Measurements from ENCODE around the gene ATR. TPM values are rescaled to one million over a fixed set of nuclear protein-coding genes. Genes with fewer than 3 reads are reported as not detected.

The ATR gene
- total and polyA plus RNA-seq, 2 of the 4 experiments (the other 2 are of a cell fraction) = 9.5 to 28.0 TPM

- Histone ChIP-seq H3K14ac (replicated peaks; ENCODE audit: low read depth, low read length) (no peak overlapping the region), H4K5ac (ENCODE audit: low read depth, low read length) (no peak overlapping the region; the same call in 1 of the 2 replicates), H3K27ac (ENCODE audit: insufficient read depth, low read length) (no peak overlapping the region), H2AK9ac (replicated peaks; ENCODE audit: low read depth, low read length, poor library complexity) (no peak overlapping the region), H3K9ac (ENCODE audit: low read depth, low read length) (no peak overlapping the region), H4K20me1 (ENCODE audit: insufficient read depth, low read length) (no peaks in the 10 kb centered on the region), H3K4me3 (ENCODE audit: insufficient read depth, low read depth, low read length) (no peak overlapping the region), H4K91ac (ENCODE audit: insufficient read depth, low read depth, low read length) (no peak overlapping the region), H2AFZ (replicated peaks; ENCODE audit: low read length, poor library complexity) (no peak overlapping the region), H3K4me1 (ENCODE audit: control insufficient read depth, insufficient read depth, low read length) (peaks cover 2% of the 10 kb centered on the region; the same call in 1 of the 2 replicates), H2AK5ac (ENCODE audit: low read depth, low read length) (no peak overlapping the region), H3K23ac (ENCODE audit: low read depth, low read length) (no peak overlapping the region), H4K8ac (ENCODE audit: low read depth in 2 of 2, low read length in 2 of 2) (no peak overlapping the region), H3K79me1 (ENCODE audit: low read depth in 1 of 2, low read length in 2 of 2) (0 out of 4 replicates have a peak, but pooled peaks cover 0 to 4% of the 10 kb centered on the region in 2 experiments), H2BK20ac (ENCODE audit: low read depth, low read length) (no peak overlapping the region), H2BK5ac (ENCODE audit: low read depth, low read length, poor library complexity, severe bottlenecking) (no peak overlapping the region), H2BK15ac (ENCODE audit: low read depth, low read length) (no peak overlapping the region), H3K4ac (ENCODE audit: low read depth, low read length) (no peak overlapping the region), H3K18ac (ENCODE audit: low read depth, low read length) (no peak overlapping the region), H3K9me1 (ENCODE audit: insufficient read depth, low read length) (no peaks in the 10 kb centered on the region; the same call in 1 of the 2 replicates), H2BK120ac (ENCODE audit: low read depth, low read length) (no peak overlapping the region), H3K4me2 (ENCODE audit: low read depth, low read length) (no peak overlapping the region), H3K27me3 (ENCODE audit: control insufficient read depth, insufficient read depth, low read length) (no peaks in the 10 kb centered on the region), H3K36me3 (ENCODE audit: control insufficient read depth, insufficient read depth, low read length) (peaks cover 3% of the 10 kb centered on the region; the same call in 1 of the 2 replicates), H3K56ac (ENCODE audit: extremely low read depth, insufficient read depth, low read length) (no peak overlapping the region), H3K9me3 (ENCODE audit: control insufficient read depth, insufficient read depth, low read length) (no peaks in the 10 kb centered on the region)
- TF ChIP-seq MXI1 (IDR thresholded peaks at IDR 0.05; ENCODE audit: borderline replicate concordance, low read depth, low read length) (no peak), RFX5 (IDR thresholded peaks at IDR 0.05; ENCODE audit: low read depth, low read length) (no peak), ELK1 (IDR thresholded peaks at IDR 0.05; ENCODE audit: borderline replicate concordance, low read depth, low read length) (no peak), CTCF (conservative IDR thresholded peaks at IDR 0.05; ENCODE audit: low read depth, low read length) (no peak)
- no TSS peak for BruUV-seq (replicated peaks)
- ChIA-PET POLR2A (ENCODE audit: unreplicated experiment) (no interaction called here), CTCF (no interaction called here)
- DNase-seq = no peak
- WGBS, 2 experiments (ENCODE audit: extremely low coverage in 2 of 2, insufficient read length in 1 of 2) = no CpG with 5 or more reads among the region's 2 CpGs
- intact Hi-C loops (cut with micrococcal nuclease) = no loop called here
- ATAC-seq (ENCODE audit: low read depth) = no peak
- in situ Hi-C loops (cut with MboI; ENCODE audit: low sequenced_read_pairs) = no loop called here
- dilution Hi-C loops (cut with HindIII; ENCODE audit: low sequenced_read_pairs, unreplicated experiment) = no loop called here
These were observed 76.1 kb downstream of the ATR start for GRCh38 chr3:142502187-142502985.
